ENCODE data around the gene RRAGC. TPM values are rescaled to one million over a fixed set of nuclear protein-coding genes. Genes with fewer than 3 reads are reported as not detected.
A peak's percentile ranks its signal among the peaks of the same experiment; 100 is the strongest.

The RRAGC gene
- total and polyA plus RNA-seq, 2 of the 13 experiments (the other 11 are each of a cell fraction or from before 2014, with no cell fraction given), result 7.6 to 8.0 TPM

- TF ChIP-seq BCLAF1 (IDR thresholded peaks at IDR 0.05) (no peak), ZNF614 (CRISPR knock-in tag; IDR thresholded peaks at IDR 0.05; ENCODE audit: borderline replicate concordance) (peak; percentile 69; the same call in 1 of the 2 replicates), KMT2B (CRISPR knock-in tag; IDR thresholded peaks at IDR 0.05) (peak; percentile 81), SRSF9 (IDR thresholded peaks at IDR 0.05; ENCODE audit: borderline replicate concordance, insufficient read depth, low read depth, low read length, poor library complexity, severe bottlenecking) (no peak), ZNF512 (CRISPR knock-in tag; IDR thresholded peaks at IDR 0.05) (no peak), ZNF704 (CRISPR knock-in tag; IDR thresholded peaks at IDR 0.05; ENCODE audit: borderline replicate concordance) (0 out of 2 replicates have a peak, but pooled peaks have one; percentile 37), CCAR2 (optimal IDR thresholded peaks at IDR 0.05; ENCODE audit: low read depth, low read length) (no peak), ZNF687 (CRISPR knock-in tag; IDR thresholded peaks at IDR 0.05) (peak; percentile 79)
These were observed at the start of gene RRAGC (continued) for GRCh38 chr1:38859561-38860453.
